ENCODE measurements around the gene C1GALT1.

DNA sequence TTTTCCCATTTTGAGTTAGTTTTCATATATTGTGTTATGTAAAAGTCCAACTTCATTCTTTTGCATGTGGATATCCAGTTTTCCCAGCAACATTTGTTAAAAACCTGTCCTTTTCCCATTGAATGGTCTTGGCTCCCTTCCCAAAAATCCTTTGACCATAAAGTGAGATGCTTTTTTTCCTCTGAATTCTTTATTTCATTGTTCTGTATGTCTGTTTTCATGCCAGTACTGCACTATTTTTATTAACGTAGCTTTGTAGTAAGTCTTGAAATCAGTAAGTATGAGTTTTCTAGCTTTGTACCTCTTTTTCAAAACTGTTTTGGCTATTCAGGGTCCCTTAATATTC lies 20.0 kb downstream of the C1GALT1 start:
- TF ChIP-seq, protein P1, sequence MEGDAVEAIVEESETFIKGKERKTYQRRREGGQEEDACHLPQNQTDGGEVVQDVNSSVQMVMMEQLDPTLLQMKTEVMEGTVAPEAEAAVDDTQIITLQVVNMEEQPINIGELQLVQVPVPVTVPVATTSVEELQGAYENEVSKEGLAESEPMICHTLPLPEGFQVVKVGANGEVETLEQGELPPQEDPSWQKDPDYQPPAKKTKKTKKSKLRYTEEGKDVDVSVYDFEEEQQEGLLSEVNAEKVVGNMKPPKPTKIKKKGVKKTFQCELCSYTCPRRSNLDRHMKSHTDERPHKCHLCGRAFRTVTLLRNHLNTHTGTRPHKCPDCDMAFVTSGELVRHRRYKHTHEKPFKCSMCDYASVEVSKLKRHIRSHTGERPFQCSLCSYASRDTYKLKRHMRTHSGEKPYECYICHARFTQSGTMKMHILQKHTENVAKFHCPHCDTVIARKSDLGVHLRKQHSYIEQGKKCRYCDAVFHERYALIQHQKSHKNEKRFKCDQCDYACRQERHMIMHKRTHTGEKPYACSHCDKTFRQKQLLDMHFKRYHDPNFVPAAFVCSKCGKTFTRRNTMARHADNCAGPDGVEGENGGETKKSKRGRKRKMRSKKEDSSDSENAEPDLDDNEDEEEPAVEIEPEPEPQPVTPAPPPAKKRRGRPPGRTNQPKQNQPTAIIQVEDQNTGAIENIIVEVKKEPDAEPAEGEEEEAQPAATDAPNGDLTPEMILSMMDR (conservative IDR thresholded peaks at IDR 0.05; ENCODE audit: low read depth, low read length) = no peak
- TF ChIP-seq EZH2 (IDR thresholded peaks at IDR 0.05; ENCODE audit: borderline replicate concordance, low read depth, low read length, poor library complexity, severe bottlenecking) = no peak
